Measurements from ENCODE around the gene NTSR1. TPM values are rescaled to one million over a fixed set of nuclear protein-coding genes. Genes with fewer than 3 reads are reported as not detected.

Gene NTSR1
- total RNA-seq, 4 donors from 2014 or later, result 0.67 TPM; not detected in 3

GRCh38 chr20:62809530-62810428 lies 101.1 kb downstream of the NTSR1 start:
- no peaks in the 10 kb centered on the region for H3K27me3 ChIP-seq
- no peak for TF ChIP-seq CTCF (IDR thresholded peaks at IDR 0.05)
- TF ChIP-seq POLR2A (IDR thresholded peaks at IDR 0.05), result no peak
- DNase-seq, result no peak
- H3K27ac ChIP-seq, result no peak overlapping the region
- peaks cover 46 to 49% of the 10 kb centered on the region in 2 donors for H3K36me3 ChIP-seq
- no peaks in the 10 kb centered on the region for H3K9me3 ChIP-seq
- peaks cover 8 to 23% of the 10 kb centered on the region in 2 donors for H3K4me1 ChIP-seq
- no peak overlapping the region for H3K4me3 ChIP-seq (replicated peaks in 1 of 3)
- intact Hi-C loops (cut with DNase I), result loop anchor here (5.0 kb wide), 1 partner anchor 142 kb away; no protein-coding TSS in a partner anchor
- 92 to 96% methylated on average over 18 to 22 of the region's 24 CpGs for WGBS, 2 donors

DNA sequence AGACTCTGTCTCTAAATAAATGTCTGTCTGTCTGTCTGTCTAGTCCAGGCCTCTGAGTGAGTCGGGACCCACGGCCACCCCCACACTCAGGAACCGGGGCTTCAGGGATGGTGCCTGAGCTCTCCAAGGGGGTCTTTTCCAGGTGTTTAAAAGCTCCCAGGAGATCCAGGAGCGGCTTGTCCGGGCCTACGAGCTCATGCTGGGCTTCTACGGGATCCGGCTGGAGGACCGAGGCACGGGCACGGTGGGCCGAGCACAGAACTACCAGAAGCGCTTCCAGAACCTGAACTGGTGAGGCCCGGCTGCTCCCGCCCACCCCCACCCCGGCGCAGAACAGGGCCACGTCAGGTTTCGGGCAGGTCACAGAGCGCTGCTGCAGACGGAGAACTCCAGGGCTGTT lies 102.7 kb downstream of the NTSR1 start:
- no peak overlapping the region for H3K27ac ChIP-seq
- no peak for DNase-seq
- WGBS, 2 donors, result 81 to 99% methylated on average over 5 to 12 of the region's 21 CpGs
- TF ChIP-seq CTCF (IDR thresholded peaks at IDR 0.05) (no peak), POLR2A (IDR thresholded peaks at IDR 0.05) (no peak)
- peaks cover 46 to 49% of the 10 kb centered on the region in 2 donors for H3K36me3 ChIP-seq
- H3K4me3 ChIP-seq (replicated peaks in 1 of 3), result no peak overlapping the region
- no peaks in the 10 kb centered on the region for H3K9me3 ChIP-seq
- intact Hi-C loops (cut with DNase I), result no loop called here
- H3K27me3 ChIP-seq, result no peaks in the 10 kb centered on the region
- H3K4me1 ChIP-seq, result peaks cover 11 to 31% of the 10 kb centered on the region in 2 donors

GRCh38 chr20:62811720-62812119 lies 103.1 kb downstream of the NTSR1 start:
- Histone ChIP-seq H3K36me3 (peaks cover 46 to 49% of the 10 kb centered on the region in 2 donors), H3K27me3 (no peaks in the 10 kb centered on the region), H3K4me3 (replicated peaks in 1 of 3) (no peak overlapping the region), H3K4me1 (peaks cover 12 to 31% of the 10 kb centered on the region in 2 donors), H3K9me3 (no peaks in the 10 kb centered on the region), H3K27ac (no peak overlapping the region)
- TF ChIP-seq CTCF (IDR thresholded peaks at IDR 0.05) (no peak), POLR2A (IDR thresholded peaks at IDR 0.05) (no peak)
- 86 to 91% methylated on average over 4 to 6 of the region's 10 CpGs for WGBS, 2 donors
- DNase-seq, result no peak
- intact Hi-C loops (cut with DNase I), result no loop called here

Other genes with a start within 250 kb of the NTSR1 start
- gene GATA5, start 232.8 kb upstream of the NTSR1 start, total RNA-seq, result under 1 TPM in 3 of 4 donors, not detected in 1; 0.33 to 0.67 (median 0.54) TPM
- gene SLCO4A1, start 66.3 kb upstream of the NTSR1 start, total RNA-seq, result 10 to 100 TPM in 1 of 4 donors, 1 to 10 TPM in 3; 5.3 to 18.3 (median 6.7) TPM
- 10 to 100 TPM in 3 of 4 donors, 1 to 10 TPM in 1; 9.9 to 14.6 (median 12.4) TPM for gene MRGBP, start 87.6 kb downstream of the NTSR1 start, total RNA-seq
- gene OGFR, start 96.0 kb downstream of the NTSR1 start, total RNA-seq, result 10 to 100 TPM; 50.0 to 67.6 (median 63.7) TPM
- 100 to 1,000 TPM in 1 of 4 donors, 10 to 100 TPM in 2, 1 to 10 TPM in 1; 5.3 to 113 (median 62.8) TPM for gene COL9A3, start 108.2 kb downstream of the NTSR1 start, total RNA-seq
- gene TCFL5, start 153.0 kb downstream of the NTSR1 start, total RNA-seq, result 10 to 100 TPM; 15.3 to 26.6 (median 20.6) TPM
- 10 to 100 TPM; 67.7 to 92.9 (median 72.2) TPM for gene DIDO1, start 217.7 kb downstream of the NTSR1 start, total RNA-seq
- 10 to 100 TPM; 30.3 to 38.5 (median 34.5) TPM for gene GID8, start 229.3 kb downstream of the NTSR1 start, total RNA-seq
- 1 to 10 TPM in 2 of 4 donors, under 1 TPM in 2; 0.68 to 1.6 (median 1.00) TPM for gene SLC17A9, start 243.9 kb downstream of the NTSR1 start, total RNA-seq